ENCODE results near the gene MT4. TPM values are rescaled to one million over a fixed set of nuclear protein-coding genes. Genes with fewer than 3 reads are reported as not detected.

MT4 gene
- total and polyA plus RNA-seq, 2 of the 4 experiments (the other 2 are of a cell fraction): not detected

GRCh38 chr16:56589141-56590039, 24.5 kb downstream of the MT4 start, which contains the start of gene MT3:
Gene MT3, plus strand, starts transcription at chr16:56589528. Its CDS starts 63 bp downstream, at chr16:56589591.
- Histone ChIP-seq H3K18ac (ENCODE audit: low read depth, low read length) (no peak within 1 kb of the TSS), H3K9me3 (ENCODE audit: control insufficient read depth, insufficient read depth, low read length) (peaks cover 3% of the 10 kb centered on the region; the same call in 1 of the 2 replicates), H3K14ac (replicated peaks; ENCODE audit: low read depth, low read length) (no peak within 1 kb of the TSS), H3K4ac (ENCODE audit: low read depth, low read length) (no peak within 1 kb of the TSS), H4K8ac (ENCODE audit: low read depth in 2 of 2, low read length in 2 of 2) (no peak within 1 kb of the TSS), H3K4me1 (ENCODE audit: control insufficient read depth, insufficient read depth, low read length) (peaks cover 2% of the 10 kb centered on the region; the same call in 1 of the 2 replicates), H3K36me3 (ENCODE audit: control insufficient read depth, insufficient read depth, low read length) (no peaks in the 10 kb centered on the region), H3K9ac (ENCODE audit: low read depth, low read length) (no peak within 1 kb of the TSS), H4K20me1 (ENCODE audit: insufficient read depth, low read length) (no peaks in the 10 kb centered on the region), H3K79me1 (ENCODE audit: low read depth in 1 of 2, low read length in 2 of 2) (no peaks in the 10 kb centered on the region), H3K9me1 (ENCODE audit: insufficient read depth, low read length) (no peaks in the 10 kb centered on the region), H3K27ac (ENCODE audit: insufficient read depth, low read length) (no peak within 1 kb of the TSS), H2AK5ac (ENCODE audit: low read depth, low read length) (no peak within 1 kb of the TSS), H2BK120ac (ENCODE audit: low read depth, low read length) (no peak within 1 kb of the TSS), H3K4me3 (ENCODE audit: insufficient read depth, low read depth, low read length) (peak within 1 kb of the TSS; percentile 44), H3K56ac (ENCODE audit: extremely low read depth, insufficient read depth, low read length) (no peak within 1 kb of the TSS), H4K5ac (ENCODE audit: low read depth, low read length) (no peak within 1 kb of the TSS), H2BK5ac (ENCODE audit: low read depth, low read length, poor library complexity, severe bottlenecking) (no peak within 1 kb of the TSS), H3K23ac (ENCODE audit: low read depth, low read length) (no peak within 1 kb of the TSS), H3K27me3 (ENCODE audit: control insufficient read depth, insufficient read depth, low read length) (peaks cover 61% of the 10 kb centered on the region), H4K91ac (ENCODE audit: insufficient read depth, low read depth, low read length) (no peak within 1 kb of the TSS), H3K4me2 (ENCODE audit: low read depth, low read length) (peak within 1 kb of the TSS; percentile 78), H2AK9ac (replicated peaks; ENCODE audit: low read depth, low read length, poor library complexity) (peak within 1 kb of the TSS; percentile 29), H2BK20ac (ENCODE audit: low read depth, low read length) (no peak within 1 kb of the TSS), H2AFZ (replicated peaks; ENCODE audit: low read length, poor library complexity) (peak within 1 kb of the TSS; percentile 74), H2BK15ac (ENCODE audit: low read depth, low read length) (no peak within 1 kb of the TSS)
- peak; percentile 60 for ATAC-seq (ENCODE audit: low read depth)
- ChIA-PET POLR2A (ENCODE audit: unreplicated experiment) (no interaction called here), CTCF (no interaction called here)
- intact Hi-C loops (cut with micrococcal nuclease) (no loop called here), in situ Hi-C loops (cut with MboI; ENCODE audit: low sequenced_read_pairs) (no loop called here), dilution Hi-C loops (cut with HindIII; ENCODE audit: low sequenced_read_pairs, unreplicated experiment) (no loop called here)
- 4% methylated on average over 21 of the region's 87 CpGs; no CpG with 5 or more reads in 1 of the 2 experiments for WGBS, 2 experiments (ENCODE audit: extremely low coverage in 2 of 2, insufficient read length in 1 of 2)
- TF ChIP-seq POLR2A (IDR thresholded peaks at IDR 0.05; ENCODE audit: low read depth, low read length) (no peak), NFE2L2 (IDR thresholded peaks at IDR 0.05; ENCODE audit: low read depth, low read length) (no peak), MXI1 (IDR thresholded peaks at IDR 0.05; ENCODE audit: borderline replicate concordance, low read depth, low read length) (no peak), SMC3 (IDR thresholded peaks at IDR 0.05; ENCODE audit: low read depth, low read length) (no peak)
- no peak for DNase-seq
- no TSS peak for BruUV-seq (replicated peaks)

Measured in IMR-90 (cell line).